ENCODE measurements around the gene LIN37. TPM values are rescaled to one million over a fixed set of nuclear protein-coding genes. Genes with fewer than 3 reads are reported as not detected.

LIN37 gene
- total and polyA plus RNA-seq, 2 of the 13 experiments (the other 11 are each of a cell fraction or from before 2014, with no cell fraction given), result 6.3 to 8.7 TPM

GRCh38 chr19:35715981-35716800, 32.2 kb upstream of the LIN37 start (continued):
- peak; percentile 9; the same call in 1 of the 2 replicates for TF ChIP-seq THAP11 (CRISPR knock-in tag; IDR thresholded peaks at IDR 0.05)
- TF ChIP-seq HNRNPK (IDR thresholded peaks at IDR 0.05; ENCODE audit: low read depth, low read length, poor library complexity, severe bottlenecking), result no peak
- TF ChIP-seq NCOA2 (CRISPR knock-in tag; IDR thresholded peaks at IDR 0.05), result 0 out of 2 replicates have a peak, but pooled peaks have one; percentile 19
- TF ChIP-seq ZNF615 (CRISPR knock-in tag; IDR thresholded peaks at IDR 0.05; ENCODE audit: borderline replicate concordance), result 0 out of 2 replicates have a peak, but pooled peaks have one; percentile 59
- TF ChIP-seq ZNF564 (CRISPR knock-in tag; IDR thresholded peaks at IDR 0.05), result 0 out of 2 replicates have a peak, but pooled peaks have one; percentile 11
- 0 out of 2 replicates have a peak, but pooled peaks have one; percentile 53 for TF ChIP-seq IRF1 (CRISPR knock-in tag; IDR thresholded peaks at IDR 0.05; ENCODE audit: low read depth)
- TF ChIP-seq ZSCAN31 (CRISPR knock-in tag; IDR thresholded peaks at IDR 0.05; ENCODE audit: low read depth), result 0 out of 2 replicates have a peak, but pooled peaks have one; percentile 52
- TF ChIP-seq HBP1 (CRISPR knock-in tag; IDR thresholded peaks at IDR 0.05; ENCODE audit: low read depth), result 0 out of 2 replicates have a peak, but pooled peaks have one; percentile 5
- TF ChIP-seq RXRB (CRISPR knock-in tag; IDR thresholded peaks at IDR 0.05; ENCODE audit: borderline replicate concordance), result no peak
- TF ChIP-seq KMT2A (CRISPR knock-in tag; IDR thresholded peaks at IDR 0.05), result 0 out of 2 replicates have a peak, but pooled peaks have one; percentile 11
- TF ChIP-seq ZNF710 (CRISPR knock-in tag; IDR thresholded peaks at IDR 0.05; ENCODE audit: borderline replicate concordance), result no peak
- TF ChIP-seq ZNF891 (CRISPR knock-in tag; IDR thresholded peaks at IDR 0.05), result no peak; the same call in none of the 2 replicates
- 0 out of 2 replicates have a peak, but pooled peaks have one; percentile 5 for TF ChIP-seq TEAD2 (CRISPR knock-in tag; IDR thresholded peaks at IDR 0.05)
- 0 out of 2 replicates have a peak, but pooled peaks have one; percentile 18 for TF ChIP-seq ZNF17 (CRISPR knock-in tag; IDR thresholded peaks at IDR 0.05)
- no peak for TF ChIP-seq HNRNPUL1 (IDR thresholded peaks at IDR 0.05; ENCODE audit: low read depth, low read length)
- TF ChIP-seq ZNF20 (CRISPR knock-in tag; IDR thresholded peaks at IDR 0.05), result no peak
- peak; percentile 88 for TF ChIP-seq ZNF709 (CRISPR knock-in tag; IDR thresholded peaks at IDR 0.05)
- peak; percentile 84 for TF ChIP-seq DMAP1 (CRISPR knock-in tag; IDR thresholded peaks at IDR 0.05)
- TF ChIP-seq THRA (CRISPR knock-in tag; IDR thresholded peaks at IDR 0.05; ENCODE audit: borderline replicate concordance), result peak; percentile 27; the same call in 1 of the 2 replicates
- no peak for TF ChIP-seq RORA (CRISPR knock-in tag; IDR thresholded peaks at IDR 0.05)
- peak; percentile 49; the same call in 1 of the 2 replicates for TF ChIP-seq SNAPC2 (CRISPR knock-in tag; IDR thresholded peaks at IDR 0.05)
- peak; percentile 17; the same call in 1 of the 2 replicates for TF ChIP-seq ZNF331 (CRISPR knock-in tag; IDR thresholded peaks at IDR 0.05)
- peak; percentile 47; the same call in 1 of the 2 replicates for TF ChIP-seq TAF1 (CRISPR knock-in tag; IDR thresholded peaks at IDR 0.05)
